K562 (cell line): ENCODE results near the gene CPLX1. TPM values are rescaled to one million over a fixed set of nuclear protein-coding genes. Genes with fewer than 3 reads are reported as not detected.

Source experiments
- ATAC-seq: fragments of 200-7000 bp; cut with Tn5 transposase; 3 replicates; pipeline ENCODE4 v1.9.1; 2020; ENCODE audit warnings: moderate library complexity
- BruUV-seq: library from RNA; stranded (reverse); fragments of 400-500 nt; replicated peaks from 2 replicates; lab custom pipeline; 2021; lab: Mats Ljungman, UMichigan
- CTCF ChIA-PET: fragments of 300-600 bp; formaldehyde crosslinking; extraction: SDS; loops from one replicate; lab custom pipeline; 2021; ENCODE audit warnings: low intra/inter-chr PET ratio; lab: Yijun Ruan, JAX
- POLR2A ChIA-PET: fragments of 300-600, 350-650 bp; sonication (Branson Sonifier 250); formaldehyde crosslinking; extraction: SDS; loops from one replicate; lab custom pipeline; 2021; ENCODE audit warnings: antibody characterized with exemption, inconsistent platforms; lab: Yijun Ruan, JAX
- DNase-seq, 4 experiments: peaks; one replicate each; pipeline versions ENCODE4 v3.0.0 to v3.0.0-alpha.2; 2011 to 2018; ENCODE audit warnings: low spot score in 3 of 4, mixed read lengths in 3 of 4; ENCODE audit errors: extremely low read depth in 1 of 4
- FAIRE-seq: peaks from 2 replicates; lab custom pipeline; 2011; peaks lifted over from hg19 to GRCh38; lab: Jason Lieb, UNC
- H2AFZ ChIP-seq: 2 replicates; pipeline ENCODE4 v1.6.0; 2011; ENCODE audit warnings: low read depth, low read length, control low read depth, inconsistent platforms
- H3K27ac ChIP-seq: fragments of 200-600 bp; 3 replicates; pipeline ENCODE4 v1.8.0; 2011; ENCODE audit warnings: low read depth, mild to moderate bottlenecking, control low read depth, inconsistent platforms, low read length, moderate library complexity, mixed read lengths; ENCODE audit errors: extremely low read depth
- H3K27me3 ChIP-seq, 2 experiments: fragments of 300-600 bp in 1 of 2; 2 replicates in 1 of 2; 3 replicates in 1 of 2; pipeline versions ENCODE4 v1.6.0 to v1.8.0; 2011; ENCODE audit warnings: inconsistent platforms in 2 of 2, low read length in 2 of 2, mild to moderate bottlenecking in 1 of 2, mixed read lengths in 1 of 2, moderate library complexity in 1 of 2; ENCODE audit not compliant: control insufficient read depth in 2 of 2, insufficient read depth in 2 of 2
- H3K36me3 ChIP-seq: fragments of 300-600 bp; 3 replicates; pipeline ENCODE4 v1.8.0; 2011; ENCODE audit warnings: mild to moderate bottlenecking, low read length, inconsistent platforms; ENCODE audit not compliant: control insufficient read depth, insufficient read depth
- H3K4me1 ChIP-seq, 2 experiments: fragments of 200-600 bp in 1 of 2; replicated peaks in 1 of 2; 2 replicates in 1 of 2; 3 replicates in 1 of 2; pipeline versions ENCODE4 v1.5.1 to v1.8.0; 2011; ENCODE audit warnings: inconsistent platforms in 2 of 2, low read length in 2 of 2, mild to moderate bottlenecking in 1 of 2, mixed read lengths in 1 of 2, moderate library complexity in 1 of 2; ENCODE audit not compliant: control insufficient read depth in 2 of 2, insufficient read depth in 2 of 2
- H3K4me2 ChIP-seq: 2 replicates; pipeline ENCODE4 v1.6.1; 2011; ENCODE audit warnings: low read length, control low read depth, inconsistent platforms, mixed read lengths; ENCODE audit not compliant: insufficient read depth
- H3K4me3 ChIP-seq: fragments of 200-600 bp; sonication (generic), shearing (Covaris generic); 2 replicates; pipeline ENCODE4 v1.5.1; 2016; ENCODE audit warnings: control low read depth, inconsistent platforms
- H3K79me2 ChIP-seq: fragments of 200-600 bp; 3 replicates; pipeline ENCODE4 v1.8.0; 2011; ENCODE audit warnings: low read length, inconsistent platforms; ENCODE audit not compliant: control insufficient read depth, insufficient read depth
- H3K9ac ChIP-seq, 2 experiments: 2 replicates each; pipeline versions ENCODE4 v1.6.0 to v1.6.1; 2011; ENCODE audit warnings: low read depth in 2 of 2, low read length in 2 of 2, control low read depth in 1 of 2, inconsistent platforms in 1 of 2, mild to moderate bottlenecking in 1 of 2, mixed read lengths in 1 of 2; ENCODE audit not compliant: insufficient read depth in 1 of 2
- H3K9me1 ChIP-seq: one replicate; pipeline ENCODE4 v1.6.0; 2011; ENCODE audit warnings: inconsistent platforms, mild to moderate bottlenecking, low read length, moderate library complexity; ENCODE audit not compliant: control insufficient read depth, insufficient read depth
- H3K9me3 ChIP-seq: replicated peaks from 2 replicates; pipeline ENCODE4 v1.5.1; 2011; ENCODE audit warnings: low read depth, low read length, inconsistent platforms; ENCODE audit not compliant: control insufficient read depth, insufficient read depth
- H4K20me1 ChIP-seq: replicated peaks from 2 replicates; pipeline ENCODE4 v1.6.1; 2011; ENCODE audit warnings: low read length, inconsistent platforms, mixed read lengths; ENCODE audit not compliant: control insufficient read depth, insufficient read depth
- BHLHE40 ChIP-seq: IDR thresholded peaks from 2 replicates; pipeline ENCODE4 v1.6.1; 2011; ENCODE audit warnings: low read length, improper control_type of control experiment
- DPF2 ChIP-seq: fragments of 450-650 bp; IDR thresholded peaks from 2 replicates; pipeline ENCODE4 v1.6.1; 2016
- IRF2 ChIP-seq: sonication (generic); formaldehyde crosslinking; IDR thresholded peaks from 2 replicates; pipeline ENCODE4 v1.8.1; 2022; ENCODE audit warnings: mild to moderate bottlenecking, missing genetic modification reagents
- PCBP2 ChIP-seq: fragments of 200-400 bp; formaldehyde crosslinking; IDR thresholded peaks from 2 replicates; pipeline ENCODE4 v1.6.1; 2018; ENCODE audit warnings: low read length, low read depth, mild to moderate bottlenecking, moderate library complexity; ENCODE audit not compliant: poor library complexity, severe bottlenecking
- POLR2B ChIP-seq: fragments of 450-650 bp; IDR thresholded peaks from 2 replicates; pipeline ENCODE4 v1.6.1; 2018; ENCODE audit warnings: low read depth; ENCODE audit not compliant: partially characterized antibody
- RBM39 ChIP-seq: fragments of 200-400 bp; formaldehyde crosslinking; optimal IDR thresholded peaks from 2 replicates; pipeline ENCODE3; 2018; ENCODE audit warnings: low read depth, low read length
- RHOXF2B ChIP-seq: fragments of 250-450 bp; sonication (Bioruptor Pico); conservative IDR thresholded peaks from 2 replicates; pipeline ENCODE4 v1.5.1; 2021
- SRSF1 ChIP-seq: fragments of 200-400 bp; formaldehyde crosslinking; IDR thresholded peaks from 2 replicates; pipeline ENCODE4 v1.6.1; 2017; ENCODE audit warnings: mild to moderate bottlenecking, low read depth, low read length, moderate library complexity
- TAF9B ChIP-seq: fragments of 450-650 bp; IDR thresholded peaks from 2 replicates; pipeline ENCODE4 v1.6.1; 2018; ENCODE audit warnings: mild to moderate bottlenecking; ENCODE audit not compliant: partially characterized antibody
- THRAP3 ChIP-seq: fragments of 450-650 bp; IDR thresholded peaks from 2 replicates; pipeline ENCODE4 v1.6.1; 2016; ENCODE audit warnings: mild to moderate bottlenecking, inconsistent platforms, borderline replicate concordance
- TRIM28 ChIP-seq: fragments of 450-650 bp; IDR thresholded peaks from 2 replicates; pipeline ENCODE4 v1.6.1; 2017
- ZNF311 ChIP-seq: fragments of 250-450 bp; sonication (Bioruptor Pico); IDR thresholded peaks from 2 replicates; pipeline ENCODE4 v1.4.0; 2020; ENCODE audit warnings: mild to moderate bottlenecking, moderate library complexity
- ZNF408 ChIP-seq: fragments of 250-450 bp; sonication (Bioruptor Pico); IDR thresholded peaks from 2 replicates; pipeline ENCODE4 v1.4.0; 2020; ENCODE audit warnings: low read depth, mild to moderate bottlenecking, moderate library complexity
- ZNF707 ChIP-seq: fragments of 250-450 bp; sonication (Bioruptor Pico); conservative IDR thresholded peaks from 2 replicates; pipeline ENCODE4 v1.8.0; 2022; ENCODE audit warnings: inconsistent platforms, mild to moderate bottlenecking, moderate library complexity
- WGBS: fragments of 100-300 bp; shearing (Covaris generic); methylation state at CpG from one replicate; pipeline ENCODE4 v1.1.6; 2016; ENCODE audit warnings: low coverage, mixed read lengths; ENCODE audit not compliant: insufficient coverage; ENCODE audit errors: missing lambda C conversion rate; 5-methylcytosine and 5-hydroxymethylcytosine counted together
- in situ Hi-C: fragments of 300-500 bp; cut with MboI; formaldehyde crosslinking; loops from 4 replicates; pipeline ENCODE4 v1.15.0; 2018; ENCODE audit warnings: inconsistent platforms, mixed read lengths
- intact Hi-C: fragments of 100-400 bp; cut with micrococcal nuclease; formaldehyde crosslinking; loops from 2 replicates; pipeline ENCODE4 v1.14.2; 2022
- polyA plus RNA-seq, 8 experiments: library from polyadenylated mRNA; depleted of rRNA in 4 of 8; stranded (reverse) in 5 of 8; unstranded in 3 of 8; fragments of >200 nt; fragmentation: Nextera tagmentation in 2 of 8; fragmentation: Illumina TruSeq in 1 of 8; extraction: Ambion mirVana in 2 of 8; extraction: Trizol in 1 of 8; gene quantifications; 2 replicates each; pipeline versions ENCODE4 v1.2.1 to v1.2.3, GENCODE V29; 2011 to 2014; ENCODE audit warnings: inconsistent platforms in 1 of 8, missing spikeins in 1 of 8
- total RNA-seq, 7 experiments: library from RNA; depleted of rRNA in 6 of 7; stranded (reverse); fragments of >200 nt in 6 of 7; fragmentation: Illumina TruSeq in 2 of 7; extraction: Trizol in 2 of 7; gene quantifications; 2 replicates each; pipeline versions ENCODE4 v1.2.1 to v1.2.3, GENCODE V29; 2011 to 2021; ENCODE audit warnings: low replicate concordance in 1 of 7
- TF ChIP-seq, protein P1 (sequence below): fragments of 250-450 bp; sonication (Bioruptor Pico); IDR thresholded peaks from 2 replicates; pipeline ENCODE4 v1.4.0; 2020; ENCODE audit warnings: borderline replicate concordance

CPLX1 gene
- total and polyA plus RNA-seq, 9 of the 15 experiments (the other 6 are each of a cell fraction or from before 2014, with no cell fraction given) = 0.03 to 3.3 (median 0.17) TPM; not detected in 2

GRCh38 chr4:832536-832935 is 6.6 kb upstream of the CPLX1 start:
- ATAC-seq = no peak
- Histone ChIP-seq H3K79me2 (no peaks in the 10 kb centered on the region), H3K9ac (no peak overlapping the region), H3K4me3 (no peak overlapping the region), H4K20me1 (no peaks in the 10 kb centered on the region), H3K4me1 (peaks cover 0 to 52% of the 10 kb centered on the region in 2 experiments; a peak in 2 of 5 replicates), H3K9me3 (0 out of 2 replicates have a peak, but pooled peaks cover 1% of the 10 kb centered on the region), H3K27me3 (peaks cover 19 to 58% of the 10 kb centered on the region in 2 experiments; a peak in 4 of 5 replicates), H3K4me2 (no peak overlapping the region), H3K36me3 (no peaks in the 10 kb centered on the region), H3K27ac (no peak overlapping the region), H3K9me1 (no peaks in the 10 kb centered on the region), H2AFZ (no peak overlapping the region)
- in situ Hi-C loops = no loop called here
- WGBS = 28% methylated on average over 8 of the region's 9 CpGs
- intact Hi-C loops = no loop called here
- DNase-seq = no peak
- ChIA-PET POLR2A (interaction anchor here (0.8 kb wide), 1 partner anchor 51 kb away, joined by 4 read pairs; no protein-coding TSS in a partner anchor), CTCF (no interaction called here)
- FAIRE-seq = no peak
- BruUV-seq = no TSS peak
- no peak for TF ChIP-seq ZNF707 (CRISPR knock-in tag)
- no peak for TF ChIP-seq TAF9B
- no peak for TF ChIP-seq SRSF1
- TF ChIP-seq IRF2 (CRISPR knock-in tag) = no peak
- TF ChIP-seq THRAP3 = no peak
- no peak for TF ChIP-seq ZNF311 (CRISPR knock-in tag)
- TF ChIP-seq RHOXF2B (CRISPR knock-in tag) = no peak
- TF ChIP-seq PCBP2 = no peak
- TF ChIP-seq BHLHE40 = no peak
- no peak for TF ChIP-seq DPF2
- no peak for TF ChIP-seq TRIM28
- TF ChIP-seq POLR2B = no peak
- TF ChIP-seq, protein P1, sequence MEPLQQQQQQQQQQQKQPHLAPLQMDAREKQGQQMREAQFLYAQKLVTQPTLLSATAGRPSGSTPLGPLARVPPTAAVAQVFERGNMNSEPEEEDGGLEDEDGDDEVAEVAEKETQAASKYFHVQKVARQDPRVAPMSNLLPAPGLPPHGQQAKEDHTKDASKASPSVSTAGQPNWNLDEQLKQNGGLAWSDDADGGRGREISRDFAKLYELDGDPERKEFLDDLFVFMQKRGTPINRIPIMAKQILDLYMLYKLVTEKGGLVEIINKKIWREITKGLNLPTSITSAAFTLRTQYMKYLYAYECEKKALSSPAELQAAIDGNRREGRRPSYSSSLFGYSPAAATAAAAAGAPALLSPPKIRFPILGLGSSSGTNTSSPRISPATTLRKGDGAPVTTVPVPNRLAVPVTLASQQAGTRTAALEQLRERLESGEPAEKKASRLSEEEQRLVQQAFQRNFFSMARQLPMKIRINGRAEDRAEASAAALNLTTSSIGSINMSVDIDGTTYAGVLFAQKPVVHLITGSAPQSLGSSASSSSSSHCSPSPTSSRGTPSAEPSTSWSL (CRISPR knock-in tag) = no peak
- TF ChIP-seq RBM39 = no peak
- no peak for TF ChIP-seq ZNF408 (CRISPR knock-in tag)
